Ovary (tissue), 3 donors: ENCODE results near the gene IFT74.

Source experiments
- POLR2A ChIP-seq: fragments of 450-650 bp; IDR thresholded peaks from one replicate; pipeline ENCODE4 v1.6.1; 2017; ENCODE audit warnings: antibody characterized with exemption, mild to moderate bottlenecking, moderate library complexity
- TF ChIP-seq, protein P1 (sequence below), 3 donors: fragments of 450-650 bp in 2 of 3; fragments of 200-600 bp in 1 of 3; IDR thresholded peaks; one replicate each; pipeline versions ENCODE4 v1.5.1 to v1.8.0; 2016 to 2022; ENCODE audit warnings: antibody characterized with exemption in 3 of 3, mild to moderate bottlenecking in 1 of 3
- donor health status: DM: no; HTN: no; CAD: no.

- TF ChIP-seq, protein P1, sequence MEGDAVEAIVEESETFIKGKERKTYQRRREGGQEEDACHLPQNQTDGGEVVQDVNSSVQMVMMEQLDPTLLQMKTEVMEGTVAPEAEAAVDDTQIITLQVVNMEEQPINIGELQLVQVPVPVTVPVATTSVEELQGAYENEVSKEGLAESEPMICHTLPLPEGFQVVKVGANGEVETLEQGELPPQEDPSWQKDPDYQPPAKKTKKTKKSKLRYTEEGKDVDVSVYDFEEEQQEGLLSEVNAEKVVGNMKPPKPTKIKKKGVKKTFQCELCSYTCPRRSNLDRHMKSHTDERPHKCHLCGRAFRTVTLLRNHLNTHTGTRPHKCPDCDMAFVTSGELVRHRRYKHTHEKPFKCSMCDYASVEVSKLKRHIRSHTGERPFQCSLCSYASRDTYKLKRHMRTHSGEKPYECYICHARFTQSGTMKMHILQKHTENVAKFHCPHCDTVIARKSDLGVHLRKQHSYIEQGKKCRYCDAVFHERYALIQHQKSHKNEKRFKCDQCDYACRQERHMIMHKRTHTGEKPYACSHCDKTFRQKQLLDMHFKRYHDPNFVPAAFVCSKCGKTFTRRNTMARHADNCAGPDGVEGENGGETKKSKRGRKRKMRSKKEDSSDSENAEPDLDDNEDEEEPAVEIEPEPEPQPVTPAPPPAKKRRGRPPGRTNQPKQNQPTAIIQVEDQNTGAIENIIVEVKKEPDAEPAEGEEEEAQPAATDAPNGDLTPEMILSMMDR (IDR thresholded peaks at IDR 0.05) = no peak
- no peak for TF ChIP-seq POLR2A
These were observed 27.2 kb upstream of the IFT74 start for GRCh38 chr9:26928902-26929495.
